Bronchial epithelial cell (primary cell): Measurements from ENCODE around the gene CMKLR1. TPM values are rescaled to one million over a fixed set of nuclear protein-coding genes. Genes with fewer than 3 reads are reported as not detected.

ENCODE experiments used
- DNase-seq: peaks from one replicate; pipeline ENCODE4 v3.0.0-alpha.2; 2010; ENCODE audit warnings: low read depth
- FAIRE-seq: peaks from 2 replicates; lab custom pipeline; 2011; peaks lifted over from hg19 to GRCh38; lab: Jason Lieb, UNC
- H3K27me3 ChIP-seq: 2 replicates; pipeline ENCODE4 v1.5.1; 2011; ENCODE audit warnings: low read length; ENCODE audit not compliant: control insufficient read depth, insufficient read depth
- H3K36me3 ChIP-seq: 2 replicates; pipeline ENCODE4 v1.5.1; 2011; ENCODE audit warnings: low read length; ENCODE audit not compliant: control insufficient read depth, insufficient read depth
- H3K4me3 ChIP-seq: 2 replicates; pipeline ENCODE4 v1.5.1; 2011; ENCODE audit warnings: mild to moderate bottlenecking, low read depth, low read length, control low read depth
- total RNA-seq: library from RNA; depleted of rRNA; stranded (reverse); fragments of >200 nt; gene quantifications from 2 replicates; pipeline ENCODE4 v1.2.1, GENCODE V29; 2014
- TF ChIP-seq, protein P1 (sequence below): IDR thresholded peaks from 2 replicates; pipeline ENCODE4 v1.5.1; 2011; ENCODE audit warnings: mild to moderate bottlenecking, moderate library complexity, low read length, control low read depth, inconsistent platforms; ENCODE audit not compliant: insufficient read depth, severe bottlenecking

The CMKLR1 gene
- total RNA-seq, 1 donor from 2014 or later, result not detected

- no peak overlapping the region for H3K4me3 ChIP-seq
- FAIRE-seq, result no peak
- H3K27me3 ChIP-seq, result no peaks in the 10 kb centered on the region
- H3K36me3 ChIP-seq, result no peaks in the 10 kb centered on the region
- TF ChIP-seq, protein P1, sequence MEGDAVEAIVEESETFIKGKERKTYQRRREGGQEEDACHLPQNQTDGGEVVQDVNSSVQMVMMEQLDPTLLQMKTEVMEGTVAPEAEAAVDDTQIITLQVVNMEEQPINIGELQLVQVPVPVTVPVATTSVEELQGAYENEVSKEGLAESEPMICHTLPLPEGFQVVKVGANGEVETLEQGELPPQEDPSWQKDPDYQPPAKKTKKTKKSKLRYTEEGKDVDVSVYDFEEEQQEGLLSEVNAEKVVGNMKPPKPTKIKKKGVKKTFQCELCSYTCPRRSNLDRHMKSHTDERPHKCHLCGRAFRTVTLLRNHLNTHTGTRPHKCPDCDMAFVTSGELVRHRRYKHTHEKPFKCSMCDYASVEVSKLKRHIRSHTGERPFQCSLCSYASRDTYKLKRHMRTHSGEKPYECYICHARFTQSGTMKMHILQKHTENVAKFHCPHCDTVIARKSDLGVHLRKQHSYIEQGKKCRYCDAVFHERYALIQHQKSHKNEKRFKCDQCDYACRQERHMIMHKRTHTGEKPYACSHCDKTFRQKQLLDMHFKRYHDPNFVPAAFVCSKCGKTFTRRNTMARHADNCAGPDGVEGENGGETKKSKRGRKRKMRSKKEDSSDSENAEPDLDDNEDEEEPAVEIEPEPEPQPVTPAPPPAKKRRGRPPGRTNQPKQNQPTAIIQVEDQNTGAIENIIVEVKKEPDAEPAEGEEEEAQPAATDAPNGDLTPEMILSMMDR, result no peak
- no peak for DNase-seq
Measured at GRCh38 chr12:108298761-108299275, 40.3 kb downstream of the CMKLR1 start.

DNA sequence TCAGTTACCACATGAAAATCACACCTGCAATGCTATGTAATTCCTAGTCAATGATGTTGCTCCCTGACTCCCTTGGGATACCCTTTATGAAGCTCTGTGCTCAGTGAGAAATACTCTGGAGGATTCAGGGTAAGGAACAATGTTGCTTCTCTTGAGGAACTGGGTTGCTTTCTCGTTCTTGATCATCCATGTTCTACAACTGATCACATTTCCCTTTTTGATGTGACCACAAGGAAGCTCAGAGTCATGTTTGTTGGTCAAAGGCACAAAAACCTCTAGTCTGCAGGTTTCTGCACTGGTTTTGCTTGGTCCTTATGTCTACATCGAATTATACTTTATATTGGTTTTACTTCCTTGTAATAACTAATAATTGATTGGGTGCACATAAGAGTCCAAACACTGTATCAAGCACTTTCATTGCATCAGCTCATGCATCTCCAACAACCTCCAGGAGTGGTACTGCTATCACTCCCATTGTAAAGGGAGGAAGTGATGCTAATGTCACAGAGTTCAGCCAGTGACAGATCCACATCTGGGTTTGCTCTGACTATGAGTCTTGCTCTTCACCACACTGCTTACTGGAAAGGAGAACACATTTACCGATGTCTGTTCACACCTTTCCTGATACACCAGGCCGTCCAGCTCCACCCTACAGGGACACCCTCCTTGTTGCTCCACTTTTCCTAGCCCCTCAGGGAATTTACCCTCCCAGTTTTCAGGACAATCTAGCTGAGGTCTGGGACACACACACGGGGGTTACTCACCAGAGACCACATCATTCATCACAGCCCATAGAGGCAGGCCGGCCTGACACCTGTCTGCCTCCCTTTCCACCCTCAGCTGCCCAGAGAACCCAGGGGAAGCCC is 41.0 kb downstream of the CMKLR1 start:
- Histone ChIP-seq H3K4me3 (no peak overlapping the region), H3K36me3 (no peaks in the 10 kb centered on the region), H3K27me3 (no peaks in the 10 kb centered on the region)
- no peak for FAIRE-seq
- TF ChIP-seq, protein P1, result no peak
- DNase-seq, result no peak

DNA sequence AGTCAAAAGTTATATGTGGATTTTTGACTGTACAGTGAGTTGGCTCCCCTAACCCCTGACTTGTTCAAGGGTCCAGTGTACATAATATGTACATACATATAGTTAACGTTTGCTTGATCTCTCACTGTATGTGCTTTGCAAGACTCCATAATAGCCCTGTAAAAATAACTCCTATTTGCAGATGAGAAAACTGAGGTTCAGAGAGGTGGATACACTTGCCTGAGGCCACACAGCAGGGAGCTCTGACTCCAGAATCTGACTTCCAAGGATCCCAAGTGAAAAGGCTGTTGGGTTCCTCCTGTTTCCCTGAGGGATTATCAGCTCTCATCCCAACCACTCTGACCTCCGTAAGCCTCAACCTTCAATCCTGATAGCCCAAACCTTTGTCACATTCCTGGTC is 41.7 kb downstream of the CMKLR1 start:
- FAIRE-seq (no peak), DNase-seq (no peak)
- TF ChIP-seq, protein P1, result no peak
- Histone ChIP-seq H3K36me3 (no peaks in the 10 kb centered on the region), H3K27me3 (no peaks in the 10 kb centered on the region), H3K4me3 (no peak overlapping the region)

- H3K4me3 ChIP-seq, result no peak overlapping the region
- DNase-seq (no peak), FAIRE-seq (no peak)
- H3K36me3 ChIP-seq, result no peaks in the 10 kb centered on the region
- H3K27me3 ChIP-seq, result no peaks in the 10 kb centered on the region
- TF ChIP-seq, protein P1, result no peak
Measured at GRCh38 chr12:108296945-108297344, 42.2 kb downstream of the CMKLR1 start.

GRCh38 chr12:108295641-108296040 is 43.5 kb downstream of the CMKLR1 start:
- FAIRE-seq (no peak), DNase-seq (no peak)
- Histone ChIP-seq H3K4me3 (no peak overlapping the region), H3K27me3 (no peaks in the 10 kb centered on the region), H3K36me3 (no peaks in the 10 kb centered on the region)
- TF ChIP-seq, protein P1, result no peak
